GM19455 (cell line): ENCODE data around the gene PXT1.
"Not testable (repeated sequence)": the region's sequence is repeated elsewhere in the genome, so short reads cannot be mapped to it uniquely, and the experiment has no call there.

Experiments
- ATAC-seq: cut with Tn5 transposase; IDR thresholded peaks from one replicate; pipeline ENCODE4 v1.9.1; 2021; ENCODE audit not compliant: unreplicated experiment

The PXT1 gene

DNA sequence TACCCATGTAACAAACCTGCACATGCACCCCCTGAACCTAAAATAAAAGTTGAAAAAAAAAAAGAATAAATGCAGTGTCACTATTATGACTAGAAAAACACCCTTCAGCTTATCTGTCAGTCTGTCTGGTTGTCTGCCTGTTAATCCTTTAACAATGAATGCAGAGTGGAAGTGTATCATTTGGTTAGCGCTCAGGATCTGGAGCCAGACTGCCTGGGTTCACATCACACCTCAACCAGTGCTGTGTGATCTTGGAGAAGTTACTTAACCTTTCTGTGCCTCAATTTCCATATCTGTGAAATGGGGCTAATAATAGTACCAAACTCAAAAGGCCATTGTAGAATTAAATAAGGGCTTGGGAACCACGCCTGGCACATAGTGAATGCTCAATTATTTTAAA, 72.0 kb downstream of the PXT1 start:
- no peak for ATAC-seq

DNA sequence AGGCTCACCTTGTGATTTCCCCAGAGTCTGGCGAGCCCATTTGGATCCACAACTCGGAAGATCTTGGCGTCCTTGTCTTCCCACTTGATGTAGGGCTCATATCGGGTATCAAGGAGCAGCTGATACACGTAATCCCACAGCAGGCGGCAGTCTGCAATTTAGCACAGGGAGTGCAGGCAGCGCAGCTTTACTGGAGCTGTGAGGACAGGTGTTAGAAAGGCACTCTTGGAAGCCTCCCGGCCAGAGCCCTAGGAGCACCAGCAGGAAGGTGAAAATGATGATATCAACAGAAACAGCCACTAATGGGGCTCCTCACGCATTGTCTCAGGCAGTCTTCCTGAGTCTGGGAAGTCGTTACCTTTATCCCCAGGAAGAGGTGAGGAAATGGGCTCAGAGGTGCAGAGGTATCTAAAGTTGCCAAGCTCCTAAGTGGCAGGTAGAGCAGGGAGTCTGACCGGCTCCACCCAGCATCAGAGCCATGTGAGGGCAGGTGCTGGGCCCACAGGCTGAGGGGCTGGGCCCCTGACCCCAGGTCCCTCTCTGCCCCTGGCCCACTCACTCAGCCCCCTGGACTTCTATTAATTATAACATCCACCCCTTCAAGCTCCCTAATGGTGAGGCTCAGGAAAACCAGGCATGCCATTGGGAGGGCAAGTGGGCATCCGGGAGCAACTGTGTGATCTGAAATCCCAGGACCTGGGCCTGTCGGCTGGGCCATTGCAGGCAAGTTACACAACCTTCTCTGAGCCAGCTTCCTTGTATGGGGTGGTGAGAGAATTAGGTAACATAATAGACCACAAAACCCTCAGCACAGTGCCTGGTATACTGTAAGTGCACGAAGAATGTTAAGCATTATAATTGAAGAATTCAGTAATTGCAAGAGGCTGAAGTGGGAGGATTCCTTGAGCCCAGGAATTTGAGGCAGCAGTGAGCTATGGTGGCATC, 73.5 kb downstream of the PXT1 start:
- ATAC-seq = no peak

DNA sequence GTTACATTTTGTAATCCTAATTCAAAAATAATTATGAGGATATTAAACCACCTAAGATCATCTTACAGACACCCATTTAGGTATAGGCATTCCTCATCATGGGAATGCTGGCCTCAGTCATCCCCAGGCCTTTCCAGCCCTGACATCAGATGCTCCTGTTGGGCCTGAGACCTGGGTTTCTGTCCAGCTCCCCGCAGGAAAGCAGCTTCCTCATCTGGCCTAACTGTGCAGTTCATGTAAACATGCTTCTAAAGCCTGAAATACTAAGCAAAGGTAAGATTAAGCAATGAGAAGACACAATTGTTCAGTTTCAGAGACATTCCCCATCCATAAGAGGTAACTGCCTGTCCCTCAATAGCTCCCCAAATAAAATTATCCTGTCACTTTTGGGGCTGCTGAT, 74.2 kb downstream of the PXT1 start:
- no peak for ATAC-seq

DNA sequence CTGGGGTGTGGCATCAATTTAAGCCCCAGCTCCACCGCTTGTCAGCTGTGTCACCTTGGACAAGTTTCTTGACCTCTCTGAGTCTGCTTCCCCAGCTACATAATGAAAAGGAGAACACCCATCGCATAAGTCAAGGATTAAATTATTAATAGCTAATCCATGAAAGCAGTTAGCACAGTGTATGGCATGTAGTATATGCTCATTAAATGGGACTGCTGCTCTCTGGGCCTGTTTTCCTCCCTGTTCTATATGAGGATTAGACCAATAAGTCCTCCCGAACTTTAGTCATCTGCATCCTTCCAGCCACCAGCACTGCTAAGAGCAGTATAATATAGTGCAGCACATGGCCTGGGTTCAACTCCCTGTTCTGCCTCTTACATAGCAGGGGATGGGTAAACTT, 74.9 kb downstream of the PXT1 start:
- no peak for ATAC-seq

DNA sequence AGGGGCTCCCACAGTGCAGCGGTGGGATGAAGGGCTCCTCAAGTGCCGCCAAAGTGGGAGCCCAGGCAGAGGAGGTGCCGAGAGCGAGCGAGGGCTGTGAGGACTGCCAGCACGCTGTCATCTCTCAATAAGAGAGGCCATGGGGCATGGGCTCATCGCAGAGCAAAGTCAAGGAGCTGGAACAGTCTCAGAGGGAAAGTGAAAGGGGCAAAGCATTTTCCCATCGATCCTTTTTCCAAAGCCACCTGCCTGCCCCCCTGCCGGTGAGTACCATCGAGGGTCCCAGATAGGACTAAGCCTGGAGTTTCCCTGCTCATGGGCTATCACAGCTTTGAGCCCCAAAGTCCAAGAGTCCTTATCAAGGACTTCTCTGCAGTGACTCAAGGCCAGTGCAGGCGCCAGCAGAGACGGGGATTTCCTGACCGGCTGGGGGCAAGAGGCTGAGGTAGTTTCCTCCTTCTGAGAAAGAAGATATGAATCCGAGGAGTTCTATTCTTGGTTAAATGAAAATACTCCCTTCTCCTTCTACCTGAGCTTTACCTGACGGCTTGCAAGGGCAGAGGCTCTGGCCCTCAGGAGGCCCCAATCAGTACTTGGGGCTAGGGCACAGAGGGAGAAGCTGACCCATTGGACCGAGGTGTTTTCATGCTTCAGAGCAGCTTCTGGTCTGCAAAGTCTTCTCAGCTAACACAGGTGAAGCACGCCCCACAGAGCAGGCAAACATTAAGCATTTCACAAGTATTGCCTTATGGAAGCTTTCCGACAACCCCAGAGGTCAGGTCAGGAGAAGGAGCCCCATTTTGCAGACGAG, 77.8 kb downstream of the PXT1 start:
- ATAC-seq = no peak

DNA sequence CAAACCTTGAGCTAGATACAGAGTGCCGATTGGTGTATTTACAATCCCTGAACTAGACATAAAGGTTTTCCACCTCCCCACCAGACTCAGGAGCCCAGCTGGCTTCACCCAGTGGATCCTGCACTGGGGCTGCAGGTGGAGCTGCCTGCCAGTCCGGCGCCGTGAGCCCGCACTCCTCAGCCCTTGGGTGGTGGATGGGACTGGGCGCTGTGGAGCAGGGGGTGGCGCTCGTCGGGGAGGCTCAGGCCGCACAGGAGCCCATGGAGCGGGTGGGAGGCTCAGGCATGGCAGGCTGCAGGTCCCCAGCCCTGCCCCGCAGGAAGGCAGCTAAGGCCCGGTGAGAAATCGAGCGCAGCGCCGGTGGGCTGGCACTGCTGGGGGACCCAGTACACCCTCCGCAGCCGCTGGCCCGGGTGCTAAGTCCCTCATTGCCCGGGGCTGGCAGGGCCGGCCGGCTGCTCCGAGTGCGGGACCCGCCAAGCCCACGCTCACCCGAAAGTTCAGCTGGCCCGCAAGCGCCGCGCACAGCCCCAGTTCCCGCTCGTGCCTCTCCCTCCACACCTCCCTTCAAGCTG, 78.5 kb downstream of the PXT1 start:
- not testable (repeated sequence) for ATAC-seq

DNA sequence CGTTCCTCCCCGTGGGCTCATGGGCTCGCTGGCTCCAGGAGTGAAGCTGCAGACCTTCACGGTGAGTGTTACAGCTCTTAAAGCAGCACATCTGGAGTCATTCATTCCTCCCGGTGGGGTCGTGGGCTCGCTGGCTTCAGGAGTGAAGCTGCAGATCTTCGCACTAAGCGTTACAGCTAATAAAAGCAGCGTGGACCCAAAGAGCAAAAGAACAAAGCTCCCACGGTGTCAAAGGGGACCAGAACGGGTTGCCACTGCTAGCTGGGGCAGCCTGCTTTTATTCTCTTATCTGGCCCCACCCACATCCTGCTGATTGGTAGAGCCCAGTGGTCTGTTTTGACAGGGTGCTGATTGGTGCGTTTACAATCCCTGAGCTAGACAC, 79.3 kb downstream of the PXT1 start:
- ATAC-seq = not testable (repeated sequence)

DNA sequence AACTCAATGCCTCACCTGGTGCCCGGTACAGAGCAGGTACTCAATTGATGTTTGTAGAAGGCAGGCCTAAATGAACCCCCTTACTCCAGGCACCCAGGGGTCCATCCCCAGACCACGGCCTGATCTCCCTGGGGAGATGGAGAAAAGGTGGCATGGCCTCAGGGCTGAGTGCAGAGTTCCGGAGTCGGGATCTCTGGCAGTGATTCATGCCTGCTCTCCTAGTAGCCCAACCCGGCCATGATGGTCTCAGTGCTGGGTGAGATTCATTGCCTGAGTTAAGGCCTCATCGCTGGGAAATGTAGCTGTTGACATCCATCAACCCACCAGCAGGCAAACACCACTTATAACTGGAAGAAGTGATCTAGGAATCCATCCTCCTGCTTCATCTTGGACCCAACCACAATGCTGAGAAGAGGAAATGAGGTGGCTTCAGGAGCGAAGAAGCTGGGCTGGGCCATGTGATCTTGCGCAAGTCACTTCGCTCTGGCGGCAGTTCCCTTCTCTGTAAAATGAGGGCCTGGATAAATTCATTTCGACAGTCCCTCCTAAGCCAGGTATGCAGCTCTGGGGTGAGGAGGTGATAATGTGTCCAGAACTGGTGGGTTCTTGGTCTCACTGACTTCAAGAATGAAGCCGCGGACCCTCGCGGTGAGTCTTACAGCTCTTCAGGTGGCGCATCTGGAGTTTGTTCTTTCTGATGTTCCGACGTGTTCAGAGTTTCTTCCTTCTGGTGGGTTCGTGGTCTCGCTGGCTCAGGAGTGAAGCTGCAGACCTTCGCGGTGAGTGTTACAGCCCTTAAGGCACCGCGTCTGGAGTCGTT, 79.9 kb downstream of the PXT1 start:
- ATAC-seq = no peak

DNA sequence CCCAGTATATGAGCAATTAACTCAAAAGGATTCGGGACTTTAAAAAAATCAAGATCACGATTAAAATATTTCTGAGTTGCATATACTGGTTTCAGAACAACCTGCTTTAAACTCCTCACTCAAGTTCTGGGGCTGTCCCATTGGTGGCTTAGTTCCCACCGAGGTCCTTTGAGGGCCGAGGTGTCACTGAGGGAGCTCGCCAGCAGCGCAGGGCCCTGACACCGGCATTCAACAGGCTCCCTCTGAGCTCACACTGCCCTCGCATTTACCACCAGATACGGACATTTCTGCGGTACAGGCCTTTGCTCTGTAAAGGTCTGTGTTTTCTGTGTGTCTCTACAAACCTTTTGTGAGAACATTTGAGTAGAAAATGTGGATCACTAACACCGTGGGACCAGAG, 81.6 kb downstream of the PXT1 start:
- ATAC-seq = no peak

DNA sequence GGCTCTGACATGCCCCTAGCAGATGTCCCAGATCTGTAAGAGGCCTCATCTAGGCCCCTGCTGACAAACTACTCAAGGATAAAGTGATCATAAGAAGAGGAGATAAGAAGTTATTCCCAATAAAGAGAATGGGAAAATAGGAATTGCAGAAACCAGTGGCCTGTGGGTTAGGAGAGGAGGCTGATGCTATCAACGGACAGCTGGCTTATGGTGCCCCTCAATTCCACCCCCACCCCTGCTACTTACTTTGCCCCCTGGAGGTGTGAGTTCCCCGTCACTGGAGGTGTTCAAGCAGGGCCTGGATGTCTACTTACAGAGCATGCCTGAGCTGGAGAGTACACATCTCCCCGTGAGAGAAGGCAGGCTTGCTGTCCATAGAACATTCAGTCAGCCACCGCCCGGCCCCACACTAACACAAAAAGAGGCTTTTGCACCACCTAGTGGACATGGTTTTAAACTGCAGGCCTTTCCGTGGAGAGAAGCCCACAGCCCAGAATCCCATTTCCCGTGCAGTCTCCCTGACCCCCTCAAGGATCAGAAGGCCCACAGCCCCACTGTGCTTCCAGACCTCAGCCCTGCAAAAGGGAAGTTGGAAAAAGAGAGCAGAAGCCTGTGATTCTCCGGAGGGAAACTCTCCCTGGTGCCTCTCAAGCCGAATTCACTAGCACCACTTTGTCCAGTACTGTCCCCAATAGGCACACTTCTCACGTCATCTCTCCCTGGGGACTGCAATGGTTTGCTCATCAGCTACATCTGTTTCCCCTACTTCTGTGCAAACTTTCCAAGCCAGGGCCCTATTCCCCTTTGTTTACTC, 82.2 kb downstream of the PXT1 start:
- ATAC-seq = no peak

DNA sequence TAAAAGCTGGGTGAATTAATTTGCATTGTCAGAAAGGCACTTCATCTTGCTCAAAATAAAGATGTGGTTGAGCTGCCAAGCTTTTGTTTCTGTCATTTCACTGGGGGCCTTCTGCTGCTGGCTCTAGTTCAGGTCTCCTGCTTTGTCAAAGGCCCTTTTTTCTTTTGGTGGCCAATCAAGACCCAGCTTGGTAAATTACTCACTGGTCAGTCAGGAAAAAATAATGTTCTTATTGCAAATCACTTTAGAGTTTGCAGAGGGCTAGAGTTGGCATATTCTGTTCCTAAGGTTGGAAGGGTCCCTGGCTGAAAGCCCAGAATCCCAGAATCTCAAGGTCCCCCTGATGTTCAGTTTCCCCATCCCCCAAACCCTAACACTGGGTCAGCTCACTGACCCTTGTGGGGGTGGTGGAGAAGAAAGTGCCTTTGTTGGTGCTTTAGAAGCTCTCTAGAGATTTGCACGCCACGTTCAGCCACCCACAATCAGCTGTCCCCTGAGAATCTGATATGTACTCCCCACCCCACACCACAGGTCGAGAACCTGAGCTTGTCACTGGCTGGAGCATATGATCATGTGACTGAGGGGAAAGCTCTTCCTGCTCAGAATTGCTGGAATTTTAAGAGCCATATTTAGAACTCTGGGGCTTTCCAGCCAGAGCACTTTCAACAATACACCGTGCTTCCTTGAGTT, 84.3 kb downstream of the PXT1 start:
- ATAC-seq = no peak

DNA sequence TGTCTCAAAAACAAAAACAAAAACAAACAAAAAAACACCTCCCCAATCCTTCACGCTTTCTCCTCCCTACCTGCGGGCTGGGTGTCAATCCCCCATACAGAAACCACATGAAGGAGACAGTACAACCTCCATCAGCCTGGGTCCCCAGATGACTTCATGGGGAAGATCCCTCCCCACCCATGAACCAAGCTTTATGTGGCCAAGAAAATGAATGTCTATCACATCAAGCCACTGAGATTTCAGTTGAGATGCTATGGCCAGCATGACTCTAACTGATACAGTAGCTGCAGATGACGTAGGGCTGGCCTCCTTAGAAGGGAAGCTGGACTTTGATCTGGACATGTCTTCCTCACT, 84.8 kb downstream of the PXT1 start:
- no peak for ATAC-seq

DNA sequence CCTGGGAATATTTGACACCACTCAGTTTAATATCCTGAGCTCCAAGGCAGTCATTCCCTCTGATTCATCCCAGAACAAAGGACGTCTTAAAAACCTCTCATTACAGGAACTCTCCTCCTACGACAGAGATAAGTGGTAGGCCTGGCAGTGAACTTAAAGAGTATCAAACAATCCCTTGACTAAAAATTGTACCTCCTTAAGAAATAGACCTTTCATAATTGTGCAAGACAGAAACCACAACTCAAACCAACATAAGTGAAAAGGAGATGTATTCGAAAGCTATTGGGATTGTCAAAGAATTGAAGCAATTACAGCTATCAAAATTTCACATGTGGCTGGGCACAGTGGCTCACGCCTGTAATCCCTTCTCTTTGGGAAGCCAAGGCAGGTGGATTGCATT, 86.8 kb downstream of the PXT1 start:
- no peak for ATAC-seq

DNA sequence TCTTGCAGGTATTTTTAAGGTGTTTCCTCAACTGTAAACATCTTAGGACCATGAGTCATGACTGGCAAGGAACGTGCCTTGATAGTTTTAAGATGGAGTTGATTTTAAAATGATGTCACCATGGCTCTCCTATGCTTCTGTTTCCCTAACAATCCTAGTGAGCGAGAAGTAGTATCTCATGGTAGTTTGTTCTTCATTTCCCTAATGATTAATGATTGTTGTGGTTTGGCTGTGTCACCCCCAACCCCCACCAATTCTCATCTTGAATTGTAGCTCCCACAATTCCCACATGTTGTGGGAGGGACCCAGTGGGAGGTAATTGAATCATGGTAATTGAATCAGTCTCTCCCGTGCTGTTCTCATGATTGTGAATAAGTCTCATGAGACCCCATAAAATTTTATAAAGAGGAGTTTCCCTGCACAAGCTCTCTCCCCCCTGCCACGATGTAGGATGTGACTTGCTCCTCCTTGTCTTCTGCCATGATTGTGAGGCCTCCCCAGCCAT, 89.2 kb downstream of the PXT1 start:
- no peak for ATAC-seq

DNA sequence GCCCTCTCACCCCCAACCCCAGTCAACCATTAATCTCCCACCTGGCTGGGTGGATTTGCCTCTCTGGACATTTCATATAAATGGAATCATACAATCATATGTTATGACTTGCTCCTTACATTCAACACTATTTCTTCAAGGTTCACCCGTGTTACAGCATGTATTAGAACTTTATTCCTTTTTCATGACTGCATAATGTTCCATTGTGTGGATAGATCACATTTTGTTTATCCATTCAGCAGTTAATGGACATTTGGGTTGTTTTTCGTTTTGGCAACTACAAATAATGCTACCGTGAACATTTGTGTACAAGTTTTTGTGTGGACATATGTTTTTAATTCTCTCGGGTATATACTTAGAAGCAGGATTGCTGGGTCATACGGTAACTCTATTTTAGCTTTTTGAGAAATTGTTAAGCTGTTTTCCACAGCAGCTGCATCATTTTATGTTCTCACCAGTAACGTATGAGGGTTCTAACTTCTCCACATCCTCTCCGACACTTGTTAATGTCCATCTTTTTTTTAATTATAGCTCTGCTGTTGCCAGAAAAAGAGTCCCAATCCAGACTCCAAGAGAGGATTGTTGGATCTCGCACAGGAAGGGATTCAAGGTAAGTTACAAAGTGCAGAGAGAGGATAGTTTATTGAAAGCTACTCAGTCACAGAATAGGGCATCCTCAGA, 90.0 kb downstream of the PXT1 start:
- no peak for ATAC-seq

DNA sequence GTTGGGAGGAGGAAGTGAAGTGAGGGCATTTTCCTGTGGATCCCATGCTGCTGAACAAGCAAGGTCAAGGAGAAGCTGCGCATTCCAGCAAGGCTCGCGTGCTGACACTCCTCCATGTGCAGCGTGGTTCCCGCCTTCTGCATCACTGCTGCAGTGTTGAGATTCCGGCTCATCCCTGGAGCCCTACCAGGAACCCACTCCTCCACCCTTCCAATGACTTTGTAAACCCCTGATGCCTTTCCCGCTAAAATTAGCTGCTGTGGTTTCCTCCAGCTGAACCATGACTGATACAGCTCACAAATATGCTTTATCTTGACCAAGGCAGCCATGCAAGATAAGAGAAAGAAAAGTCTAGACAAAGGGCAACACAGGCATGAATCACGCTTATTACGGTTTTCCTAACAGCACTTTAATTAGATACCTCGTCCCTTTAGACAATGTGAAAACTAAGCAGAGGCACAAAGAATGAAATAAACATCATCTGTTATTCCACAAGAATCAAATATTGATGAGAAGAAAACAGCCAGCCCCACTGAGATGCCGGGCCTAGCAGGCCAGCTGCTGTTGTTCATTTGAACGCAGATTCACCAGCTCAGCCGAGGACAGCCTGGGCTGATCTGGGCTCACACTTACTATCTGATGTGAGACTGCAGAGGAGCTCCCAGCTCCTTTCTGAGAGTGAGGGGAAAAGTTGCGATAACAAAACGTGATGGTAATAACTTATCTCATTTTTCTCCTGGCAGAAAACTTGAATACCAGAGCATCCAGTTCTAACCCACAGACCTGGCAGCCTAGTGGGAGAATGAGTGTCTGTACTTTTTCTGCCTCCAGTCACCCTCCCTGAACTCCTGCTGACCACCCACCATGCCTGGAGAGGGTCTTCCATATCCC, 91.7 kb downstream of the PXT1 start:
- no peak for ATAC-seq

DNA sequence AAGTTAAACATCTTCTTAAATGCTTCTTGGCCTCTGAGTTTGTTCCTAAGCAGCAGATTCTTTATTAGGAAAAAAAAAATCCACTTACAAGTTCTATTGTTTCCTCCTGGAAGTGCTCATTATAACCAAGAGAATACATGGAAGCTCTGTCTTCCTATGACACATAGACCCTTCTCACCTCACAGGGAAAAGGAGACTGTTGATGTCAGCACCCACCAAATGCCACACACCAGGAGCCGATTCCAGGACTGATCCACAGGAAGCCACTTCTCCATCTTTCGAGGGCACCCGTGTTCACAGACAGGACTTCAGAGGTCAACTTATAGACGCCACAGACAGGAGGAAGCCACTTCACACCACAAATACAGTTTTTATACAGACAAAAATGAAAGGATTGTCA, 92.6 kb downstream of the PXT1 start:
- no peak for ATAC-seq

DNA sequence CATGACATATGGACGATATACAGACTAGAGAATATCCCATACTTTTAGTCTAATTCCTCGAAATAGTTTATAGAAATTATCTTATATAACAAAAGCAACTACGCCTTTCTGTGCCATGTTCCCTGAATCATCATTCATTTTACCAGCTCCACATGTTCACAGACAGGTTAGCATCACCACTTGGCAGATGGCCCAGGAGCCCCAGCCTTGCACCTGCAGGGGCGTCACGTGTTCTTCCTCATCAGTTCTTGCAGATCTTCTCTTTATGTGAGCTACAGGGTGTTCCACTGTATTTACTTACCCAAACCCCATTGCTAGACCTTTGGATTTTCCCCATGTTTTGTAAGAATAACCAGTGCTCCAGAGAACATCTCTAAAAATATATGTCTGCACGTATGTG, 93.4 kb downstream of the PXT1 start:
- no peak for ATAC-seq
